ENCODE data around the gene B9D2.

DNA sequence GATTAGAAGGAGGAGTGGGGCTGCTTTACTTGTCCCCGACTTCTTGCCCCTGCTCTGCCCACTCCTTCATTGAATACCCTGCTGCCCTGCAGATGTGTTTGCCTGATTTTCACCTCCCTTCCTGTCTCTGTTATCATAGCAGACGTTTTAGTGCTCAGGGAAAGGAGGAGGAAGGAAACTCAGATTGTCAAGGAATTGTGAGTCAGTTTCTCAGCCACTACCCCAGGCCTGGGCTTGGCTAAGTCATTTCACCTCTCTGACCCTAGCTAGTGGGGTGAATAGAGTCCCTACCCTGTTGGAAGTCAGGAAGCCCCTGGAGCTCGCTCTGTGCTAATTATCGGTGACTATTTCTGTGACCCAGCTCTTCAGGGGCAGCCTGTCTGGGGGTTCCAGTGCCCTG, 37.5 kb upstream of the B9D2 start:
- no peak for TF ChIP-seq EZH2phosphoT487 (IDR thresholded peaks at IDR 0.05; ENCODE audit: borderline replicate concordance)
- no peak for TF ChIP-seq CTCF (IDR thresholded peaks at IDR 0.05 in 2 of 3, conservative IDR thresholded peaks at IDR 0.05 in 1 of 3; ENCODE audit: borderline replicate concordance in 1 of 3, insufficient read depth in 1 of 3, low read depth in 2 of 3, low read length in 2 of 3)
- no peak for TF ChIP-seq ZBTB33 (IDR thresholded peaks at IDR 0.05; ENCODE audit: extremely low read depth, insufficient replicate concordance, low read length)
- TF ChIP-seq MAX (IDR thresholded peaks at IDR 0.05) = no peak
- TF ChIP-seq YY1 (IDR thresholded peaks at IDR 0.05; ENCODE audit: extremely low read depth, insufficient replicate concordance, low read depth, low read length) = no peak
- TF ChIP-seq, protein P1, sequence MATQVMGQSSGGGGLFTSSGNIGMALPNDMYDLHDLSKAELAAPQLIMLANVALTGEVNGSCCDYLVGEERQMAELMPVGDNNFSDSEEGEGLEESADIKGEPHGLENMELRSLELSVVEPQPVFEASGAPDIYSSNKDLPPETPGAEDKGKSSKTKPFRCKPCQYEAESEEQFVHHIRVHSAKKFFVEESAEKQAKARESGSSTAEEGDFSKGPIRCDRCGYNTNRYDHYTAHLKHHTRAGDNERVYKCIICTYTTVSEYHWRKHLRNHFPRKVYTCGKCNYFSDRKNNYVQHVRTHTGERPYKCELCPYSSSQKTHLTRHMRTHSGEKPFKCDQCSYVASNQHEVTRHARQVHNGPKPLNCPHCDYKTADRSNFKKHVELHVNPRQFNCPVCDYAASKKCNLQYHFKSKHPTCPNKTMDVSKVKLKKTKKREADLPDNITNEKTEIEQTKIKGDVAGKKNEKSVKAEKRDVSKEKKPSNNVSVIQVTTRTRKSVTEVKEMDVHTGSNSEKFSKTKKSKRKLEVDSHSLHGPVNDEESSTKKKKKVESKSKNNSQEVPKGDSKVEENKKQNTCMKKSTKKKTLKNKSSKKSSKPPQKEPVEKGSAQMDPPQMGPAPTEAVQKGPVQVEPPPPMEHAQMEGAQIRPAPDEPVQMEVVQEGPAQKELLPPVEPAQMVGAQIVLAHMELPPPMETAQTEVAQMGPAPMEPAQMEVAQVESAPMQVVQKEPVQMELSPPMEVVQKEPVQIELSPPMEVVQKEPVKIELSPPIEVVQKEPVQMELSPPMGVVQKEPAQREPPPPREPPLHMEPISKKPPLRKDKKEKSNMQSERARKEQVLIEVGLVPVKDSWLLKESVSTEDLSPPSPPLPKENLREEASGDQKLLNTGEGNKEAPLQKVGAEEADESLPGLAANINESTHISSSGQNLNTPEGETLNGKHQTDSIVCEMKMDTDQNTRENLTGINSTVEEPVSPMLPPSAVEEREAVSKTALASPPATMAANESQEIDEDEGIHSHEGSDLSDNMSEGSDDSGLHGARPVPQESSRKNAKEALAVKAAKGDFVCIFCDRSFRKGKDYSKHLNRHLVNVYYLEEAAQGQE (IDR thresholded peaks at IDR 0.05; ENCODE audit: low read depth) = no peak
- TF ChIP-seq ZNF274 (IDR thresholded peaks at IDR 0.05; ENCODE audit: low read depth, low read length) = no peak
- TF ChIP-seq SP1 (IDR thresholded peaks at IDR 0.05; ENCODE audit: low read depth) = no peak
- no peak for TF ChIP-seq JUND (IDR thresholded peaks at IDR 0.05)
- TF ChIP-seq RAD21 (IDR thresholded peaks at IDR 0.05; ENCODE audit: low read depth) = no peak
